Lung (tissue), 12 donors: ENCODE results near the gene CNST. TPM values are rescaled to one million over a fixed set of nuclear protein-coding genes. Genes with fewer than 3 reads are reported as not detected.

Experiments used
- ATAC-seq: fragments of 200-7000 bp; cut with Tn5 transposase; one replicate; pipeline ENCODE4 v1.9.1; 2020; ENCODE audit warnings: moderate number of reproducible peaks; ENCODE audit not compliant: insufficient read depth, low FRiP score
- DNase-seq, 3 donors: peaks; one replicate each; pipeline ENCODE4 v3.0.0-alpha.2; 2013 to 2017
- H3K27ac ChIP-seq, 2 donors: one replicate each; pipeline ENCODE4 v1.5.1; 2013; ENCODE audit warnings: mild to moderate bottlenecking in 2 of 2, moderate library complexity in 2 of 2, control low read depth in 1 of 2, inconsistent platforms in 1 of 2, low read depth in 1 of 2, low read length in 1 of 2
- H3K27me3 ChIP-seq, 3 donors: one replicate each; pipeline ENCODE4 v1.5.1; 2013; ENCODE audit warnings: low read length in 2 of 3; ENCODE audit not compliant: control insufficient read depth in 3 of 3, insufficient read depth in 3 of 3
- H3K36me3 ChIP-seq, 4 donors: one replicate each; pipeline ENCODE4 v1.5.1; 2013; ENCODE audit warnings: low read length in 4 of 4, mild to moderate bottlenecking in 1 of 4, moderate library complexity in 1 of 4; ENCODE audit not compliant: control insufficient read depth in 4 of 4, insufficient read depth in 4 of 4
- H3K4me1 ChIP-seq, 5 donors: one replicate each; pipeline ENCODE4 v1.5.1; 2013; ENCODE audit warnings: low read length in 5 of 5, mild to moderate bottlenecking in 2 of 5, moderate library complexity in 1 of 5; ENCODE audit not compliant: control insufficient read depth in 5 of 5, insufficient read depth in 5 of 5
- H3K4me3 ChIP-seq: one replicate; pipeline ENCODE4 v1.5.1; 2013; ENCODE audit warnings: mild to moderate bottlenecking, control low read depth, moderate library complexity
- H3K9ac ChIP-seq, 2 donors: one replicate each; pipeline ENCODE4 v1.5.1; 2013; ENCODE audit warnings: low read length in 2 of 2, control low read depth in 1 of 2; ENCODE audit not compliant: insufficient read depth in 1 of 2
- H3K9me3 ChIP-seq, 4 donors: one replicate each; pipeline ENCODE4 v1.5.1; 2013; ENCODE audit warnings: low read length in 3 of 4, mild to moderate bottlenecking in 1 of 4, moderate library complexity in 1 of 4; ENCODE audit not compliant: control insufficient read depth in 4 of 4, insufficient read depth in 3 of 4
- WGBS, 2 donors: extraction: QIAGEN DNeasy Blood & Tissue Kit; methylation state at CpG; one replicate each; pipeline ENCODE4 v1.1.7; 2013; 5-methylcytosine and 5-hydroxymethylcytosine counted together
- polyA plus RNA-seq, 2 donors: library from polyadenylated mRNA; stranded (reverse); fragments of 200-250 nt; gene quantifications; one replicate each; pipeline ENCODE4 v1.2.1, GENCODE V29; 2013
- total RNA-seq, 2 donors: library from RNA; depleted of rRNA in 1 of 2; stranded (reverse); fragments of >200 nt in 1 of 2; gene quantifications; one replicate each; pipeline ENCODE4 v1.2.1, GENCODE V29; 2014 to 2021
- TF ChIP-seq, protein P1 (sequence below): IDR thresholded peaks from 2 replicates; pipeline ENCODE4 v1.5.1; 2012; ENCODE audit warnings: mild to moderate bottlenecking; ENCODE audit errors: control extremely low read depth, extremely low read depth
- donor health status: control.
- donor health status: control.
- donor health status: Bipolar disorder and iron deficiency.
- donor health status: healthy.
- donor health status: DM: yes; HTN: yes; CAD: no.

CNST gene
- total and polyA plus RNA-seq, 4 donors, result 6.1 to 37.3 (median 17.2) TPM

GRCh38 chr1:246679794-246680177, 113.5 kb downstream of the CNST start:
- Histone ChIP-seq H3K27me3 (no peaks in the 10 kb centered on the region), H3K4me3 (no peak overlapping the region), H3K9ac (no peak overlapping the region), H3K36me3 (no peaks in the 10 kb centered on the region), H3K9me3 (no peaks in the 10 kb centered on the region), H3K4me1 (peaks cover 0 to 4% (median 0%) of the 10 kb centered on the region in 5 donors), H3K27ac (no peak overlapping the region)
- no peak for ATAC-seq
- TF ChIP-seq, protein P1, sequence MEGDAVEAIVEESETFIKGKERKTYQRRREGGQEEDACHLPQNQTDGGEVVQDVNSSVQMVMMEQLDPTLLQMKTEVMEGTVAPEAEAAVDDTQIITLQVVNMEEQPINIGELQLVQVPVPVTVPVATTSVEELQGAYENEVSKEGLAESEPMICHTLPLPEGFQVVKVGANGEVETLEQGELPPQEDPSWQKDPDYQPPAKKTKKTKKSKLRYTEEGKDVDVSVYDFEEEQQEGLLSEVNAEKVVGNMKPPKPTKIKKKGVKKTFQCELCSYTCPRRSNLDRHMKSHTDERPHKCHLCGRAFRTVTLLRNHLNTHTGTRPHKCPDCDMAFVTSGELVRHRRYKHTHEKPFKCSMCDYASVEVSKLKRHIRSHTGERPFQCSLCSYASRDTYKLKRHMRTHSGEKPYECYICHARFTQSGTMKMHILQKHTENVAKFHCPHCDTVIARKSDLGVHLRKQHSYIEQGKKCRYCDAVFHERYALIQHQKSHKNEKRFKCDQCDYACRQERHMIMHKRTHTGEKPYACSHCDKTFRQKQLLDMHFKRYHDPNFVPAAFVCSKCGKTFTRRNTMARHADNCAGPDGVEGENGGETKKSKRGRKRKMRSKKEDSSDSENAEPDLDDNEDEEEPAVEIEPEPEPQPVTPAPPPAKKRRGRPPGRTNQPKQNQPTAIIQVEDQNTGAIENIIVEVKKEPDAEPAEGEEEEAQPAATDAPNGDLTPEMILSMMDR, result no peak
- 55 to 83% methylated on average over 1 of the region's 1 CpG for WGBS, 2 donors
- no peak for DNase-seq

- Histone ChIP-seq H3K9me3 (no peaks in the 10 kb centered on the region), H3K27me3 (no peaks in the 10 kb centered on the region), H3K4me1 (peaks cover 0 to 4% (median 0%) of the 10 kb centered on the region in 5 donors), H3K4me3 (no peak overlapping the region), H3K27ac (no peak overlapping the region), H3K36me3 (no peaks in the 10 kb centered on the region), H3K9ac (no peak overlapping the region)
- DNase-seq (no peak), ATAC-seq (no peak)
- WGBS, 2 donors, result 49 to 58% methylated on average over 8 of the region's 8 CpGs
- TF ChIP-seq, protein P1, result no peak
These were observed 113.9 kb downstream of the CNST start for GRCh38 chr1:246680190-246680589.

DNA sequence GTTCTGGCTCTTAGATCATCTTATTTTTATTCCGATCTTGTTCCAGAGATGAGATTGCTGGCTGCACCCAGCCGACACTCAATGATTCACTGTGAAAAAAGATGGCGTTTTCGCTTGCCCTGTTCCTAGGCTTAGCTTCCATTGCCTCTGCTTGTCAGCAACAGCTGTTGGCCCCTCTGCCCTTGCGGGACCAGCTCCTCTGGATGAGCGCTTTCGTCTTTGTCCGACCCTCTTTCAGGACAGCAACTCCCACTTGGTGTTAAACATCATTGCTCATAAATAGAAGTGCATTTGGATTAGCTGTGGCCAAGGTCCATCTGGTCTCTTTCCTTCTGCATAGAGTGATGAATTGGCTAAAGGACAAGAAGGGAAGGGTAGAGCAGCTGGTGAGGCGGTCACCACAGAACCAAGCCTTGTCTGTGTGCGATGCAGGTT, 114.5 kb downstream of the CNST start:
- DNase-seq (peak in 2 of 3 donors; percentile 22), ATAC-seq (no peak)
- Histone ChIP-seq H3K27me3 (no peaks in the 10 kb centered on the region), H3K9me3 (no peaks in the 10 kb centered on the region), H3K9ac (no peak overlapping the region), H3K4me1 (peaks cover 0 to 4% (median 0%) of the 10 kb centered on the region in 5 donors), H3K36me3 (no peaks in the 10 kb centered on the region), H3K27ac (no peak overlapping the region), H3K4me3 (no peak overlapping the region)
- 84 to 91% methylated on average over 10 of the region's 10 CpGs for WGBS, 2 donors
- TF ChIP-seq, protein P1, result no peak
